DND-41 (cell line): ENCODE measurements around the gene HOXD9.

Experiments used
- CTCF ChIP-seq: IDR thresholded peaks from 2 replicates; pipeline ENCODE4 v1.5.1; 2012; ENCODE audit warnings: borderline replicate concordance, low read length, moderate library complexity, mild to moderate bottlenecking; ENCODE audit not compliant: poor library complexity, severe bottlenecking; ENCODE audit errors: extremely low read depth
- EZH2 ChIP-seq: IDR thresholded peaks from 3 replicates; pipeline ENCODE4 v1.6.1; 2012; ENCODE audit warnings: borderline replicate concordance, low read depth, mild to moderate bottlenecking, moderate library complexity, low read length, inconsistent platforms; ENCODE audit not compliant: severe bottlenecking

GRCh38 chr2:176169181-176169580 lies 46.7 kb downstream of the HOXD9 start:
- TF ChIP-seq CTCF (no peak), EZH2 (no peak)
